GM12878 (cell line): ENCODE data around the gene EEF1G.
"Not testable (repeated sequence)": the region's sequence is repeated elsewhere in the genome, so short reads cannot be mapped to it uniquely, and the experiment has no call there.

ENCODE experiments used
- BRCA1 ChIP-seq: IDR thresholded peaks from 2 replicates; pipeline ENCODE4 v1.6.1; 2011; ENCODE audit warnings: low read depth, low read length, improper control_type of control experiment
- EP300 ChIP-seq, 2 experiments: fragments of 150-350 bp in 1 of 2; IDR thresholded peaks; 2 replicates each; pipeline ENCODE4 v1.6.1; 2011 to 2012; ENCODE audit warnings: low read depth in 2 of 2, low read length in 2 of 2, borderline replicate concordance in 1 of 2, improper control_type of control experiment in 1 of 2, inconsistent platforms in 1 of 2; ENCODE audit not compliant: control insufficient read depth in 1 of 2
- EZH2 ChIP-seq: IDR thresholded peaks from 2 replicates; pipeline ENCODE4 v1.6.1; 2012; ENCODE audit warnings: low read depth, mild to moderate bottlenecking, control low read depth, inconsistent platforms, low read length, borderline replicate concordance; ENCODE audit not compliant: control insufficient read depth
- HDAC6 ChIP-seq: fragments of 200-600 bp; sonication (generic); IDR thresholded peaks from one replicate; pipeline ENCODE4 v1.8.0; 2017; ENCODE audit warnings: antibody characterized with exemption; ENCODE audit not compliant: unreplicated experiment
- NBN ChIP-seq: fragments of 450-650 bp; IDR thresholded peaks from 2 replicates; pipeline ENCODE4 v1.6.1; 2016
- POLR2A ChIP-seq: IDR thresholded peaks from 2 replicates; pipeline ENCODE4 v1.6.1; 2011; ENCODE audit warnings: low read depth, mild to moderate bottlenecking, low read length
- POLR2AphosphoS2 ChIP-seq: IDR thresholded peaks from 2 replicates; pipeline ENCODE4 v1.6.1; 2011; ENCODE audit warnings: low read depth, mild to moderate bottlenecking, low read length, improper control_type of control experiment, moderate library complexity
- SP1 ChIP-seq: IDR thresholded peaks from one replicate; pipeline ENCODE4 v1.6.1; 2011; ENCODE audit warnings: low read depth, low read length
- SREBF1 ChIP-seq: IDR thresholded peaks from 2 replicates; pipeline ENCODE4 v1.6.1; 2012; ENCODE audit warnings: mild to moderate bottlenecking, low read length
- TF ChIP-seq, protein P1 (sequence below), 3 experiments: IDR thresholded peaks in 2 of 3; conservative IDR thresholded peaks in 1 of 3; 2 replicates each; pipeline ENCODE4 v1.5.1; 2011; ENCODE audit warnings: low read depth in 3 of 3, low read length in 3 of 3, mild to moderate bottlenecking in 3 of 3, control low read depth in 2 of 3, moderate library complexity in 2 of 3, inconsistent platforms in 1 of 3, mixed read lengths in 1 of 3; ENCODE audit not compliant: control insufficient read depth in 2 of 3, insufficient read depth in 1 of 3; ENCODE audit errors: extremely low read depth in 1 of 3

DNA sequence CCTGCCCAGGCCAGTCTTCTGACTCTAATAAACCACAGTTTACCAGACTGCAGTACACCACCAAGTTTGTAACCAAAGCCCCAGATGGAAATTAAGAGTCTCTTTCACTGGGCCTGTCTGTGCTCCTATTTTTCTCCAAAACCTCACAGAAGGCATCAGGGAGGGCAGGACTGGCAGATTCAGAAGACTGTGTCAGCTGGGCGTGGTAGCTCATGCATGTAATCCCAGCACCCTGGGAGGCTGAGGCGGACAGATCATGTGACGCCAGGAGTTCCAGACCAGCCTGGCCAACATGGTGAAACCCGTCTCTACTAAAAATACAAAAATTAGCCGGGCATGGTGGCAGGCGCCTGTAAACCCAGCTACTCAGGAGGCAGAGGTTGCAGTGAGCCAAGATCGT, 11.7 kb upstream of the EEF1G start:
- TF ChIP-seq EP300 (IDR thresholded peaks at IDR 0.05; ENCODE audit: borderline replicate concordance in 1 of 2, control insufficient read depth in 1 of 2, low read depth in 2 of 2, low read length in 2 of 2); BRCA1; POLR2AphosphoS2; HDAC6; NBN; SREBF1; EZH2; POLR2A; SP1: not testable (repeated sequence)
- TF ChIP-seq, protein P1, sequence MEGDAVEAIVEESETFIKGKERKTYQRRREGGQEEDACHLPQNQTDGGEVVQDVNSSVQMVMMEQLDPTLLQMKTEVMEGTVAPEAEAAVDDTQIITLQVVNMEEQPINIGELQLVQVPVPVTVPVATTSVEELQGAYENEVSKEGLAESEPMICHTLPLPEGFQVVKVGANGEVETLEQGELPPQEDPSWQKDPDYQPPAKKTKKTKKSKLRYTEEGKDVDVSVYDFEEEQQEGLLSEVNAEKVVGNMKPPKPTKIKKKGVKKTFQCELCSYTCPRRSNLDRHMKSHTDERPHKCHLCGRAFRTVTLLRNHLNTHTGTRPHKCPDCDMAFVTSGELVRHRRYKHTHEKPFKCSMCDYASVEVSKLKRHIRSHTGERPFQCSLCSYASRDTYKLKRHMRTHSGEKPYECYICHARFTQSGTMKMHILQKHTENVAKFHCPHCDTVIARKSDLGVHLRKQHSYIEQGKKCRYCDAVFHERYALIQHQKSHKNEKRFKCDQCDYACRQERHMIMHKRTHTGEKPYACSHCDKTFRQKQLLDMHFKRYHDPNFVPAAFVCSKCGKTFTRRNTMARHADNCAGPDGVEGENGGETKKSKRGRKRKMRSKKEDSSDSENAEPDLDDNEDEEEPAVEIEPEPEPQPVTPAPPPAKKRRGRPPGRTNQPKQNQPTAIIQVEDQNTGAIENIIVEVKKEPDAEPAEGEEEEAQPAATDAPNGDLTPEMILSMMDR (IDR thresholded peaks at IDR 0.05 in 2 of 3, conservative IDR thresholded peaks at IDR 0.05 in 1 of 3; ENCODE audit: control insufficient read depth in 2 of 3, extremely low read depth in 1 of 3, insufficient read depth in 1 of 3, low read depth in 3 of 3, low read length in 3 of 3), result not testable (repeated sequence)
